ENCODE results near the gene ENO2.

- TF ChIP-seq EZH2 (optimal IDR thresholded peaks at IDR 0.05; ENCODE audit: low read depth, low read length) = no peak
- peak; percentile 58 for TF ChIP-seq CTCF (IDR thresholded peaks at IDR 0.05; ENCODE audit: low read length)
Observed at GRCh38 chr12:6960593-6961277, 46.4 kb downstream of the ENO2 start.

Measured in MM.1S (cell line).